ENCODE measurements around the gene GPR137. TPM values are rescaled to one million over a fixed set of nuclear protein-coding genes. Genes with fewer than 3 reads are reported as not detected.
A peak's percentile ranks its signal among the peaks of the same experiment; 100 is the strongest.

GPR137 gene
- total RNA-seq, 2 experiments from 2014 or later: 28.7 to 31.6 TPM

GRCh38 chr11:64256300-64256699 is 29.3 kb upstream of the GPR137 start:
- Mint-ChIP-seq H3K27ac (no peak overlapping the region), H3K4me1 (ENCODE audit: low read depth) (peaks cover 16% of the 10 kb centered on the region), H3K9me3 (no peaks in the 10 kb centered on the region), H3K36me3 (peaks cover 9% of the 10 kb centered on the region), H3K4me3 (no peak overlapping the region), H3K27me3 (no peaks in the 10 kb centered on the region)
- ChIA-PET CTCF (interaction anchor here (3.5 kb wide), 1 partner anchor 45 kb away, joined by 11 read pairs; the partner anchor contains the start of gene CATSPERZ), POLR2A (no interaction called here)
- no peak for DNase-seq
- intact Hi-C loops (cut with micrococcal nuclease): no loop called here

GRCh38 chr11:64258356-64258755 is 27.3 kb upstream of the GPR137 start:
- H3K36me3 Mint-ChIP-seq: peaks cover 15% of the 10 kb centered on the region
- ChIA-PET POLR2A (interaction anchor here (0.6 to 1.7 kb wide), 3 partner anchors 11 to 59 kb away, joined by 3 to 5 read pairs (median 3); partner anchors contain the start of gene TRMT112), CTCF (no interaction called here)
- no peaks in the 10 kb centered on the region for H3K27me3 Mint-ChIP-seq
- no peak overlapping the region for H3K4me3 Mint-ChIP-seq
- H3K27ac Mint-ChIP-seq: no peak overlapping the region
- peaks cover 8% of the 10 kb centered on the region for H3K4me1 Mint-ChIP-seq (ENCODE audit: low read depth)
- DNase-seq: no peak
- intact Hi-C loops (cut with micrococcal nuclease): no loop called here
- H3K9me3 Mint-ChIP-seq: no peaks in the 10 kb centered on the region

- Mint-ChIP-seq H3K27ac (no peak overlapping the region), H3K4me3 (no peak overlapping the region), H3K9me3 (no peaks in the 10 kb centered on the region), H3K4me1 (ENCODE audit: low read depth) (peaks cover 8% of the 10 kb centered on the region), H3K36me3 (peaks cover 15% of the 10 kb centered on the region), H3K27me3 (no peaks in the 10 kb centered on the region)
- ChIA-PET POLR2A (interaction anchor here (1.2 to 1.7 kb wide), 2 partner anchors 11 to 58 kb away, joined by 3 to 5 read pairs; partner anchors contain the start of gene TRMT112), CTCF (interaction anchor here (1.9 kb wide), 1 partner anchor 8 kb away, joined by 6 read pairs; the partner anchor contains the start of gene PLCB3)
- DNase-seq: no peak
- intact Hi-C loops (cut with micrococcal nuclease): no loop called here
Observed at GRCh38 chr11:64258946-64259532, 26.6 kb upstream of the GPR137 start.

- Mint-ChIP-seq H3K9me3 (no peaks in the 10 kb centered on the region), H3K36me3 (peaks cover 15% of the 10 kb centered on the region), H3K4me1 (ENCODE audit: low read depth) (peaks cover 8% of the 10 kb centered on the region), H3K27ac (peak overlapping the region; percentile 20), H3K4me3 (no peak overlapping the region), H3K27me3 (no peaks in the 10 kb centered on the region)
- intact Hi-C loops (cut with micrococcal nuclease): no loop called here
- ChIA-PET POLR2A (no interaction called here), CTCF (interaction anchor here (1.9 kb wide), 1 partner anchor 9 kb away, joined by 6 read pairs; the partner anchor contains the start of gene PLCB3)
- DNase-seq: no peak
Observed at GRCh38 chr11:64259533-64260067, 26.0 kb upstream of the GPR137 start.

GRCh38 chr11:64260147-64260708 is 25.4 kb upstream of the GPR137 start:
- Mint-ChIP-seq H3K9me3 (no peaks in the 10 kb centered on the region), H3K27me3 (no peaks in the 10 kb centered on the region), H3K27ac (peak overlapping the region; percentile 20), H3K36me3 (peaks cover 15% of the 10 kb centered on the region), H3K4me3 (no peak overlapping the region), H3K4me1 (ENCODE audit: low read depth) (peaks cover 8% of the 10 kb centered on the region)
- ChIA-PET POLR2A (no interaction called here), CTCF (interaction anchor here (0.8 to 1.9 kb wide), 2 partner anchors 10 to 314 kb away, joined by 3 to 6 read pairs; partner anchors contain the start of gene PLCB3)
- intact Hi-C loops (cut with micrococcal nuclease): no loop called here
- DNase-seq: no peak

GRCh38 chr11:64261556-64262080 is 24.0 kb upstream of the GPR137 start:
- ChIA-PET CTCF (interaction anchor here (0.9 to 1.1 kb wide), 2 partner anchors 39 to 57 kb away, joined by 3 read pairs; no protein-coding TSS in a partner anchor), POLR2A (no interaction called here)
- Mint-ChIP-seq H3K36me3 (peaks cover 15% of the 10 kb centered on the region), H3K4me3 (no peak overlapping the region), H3K27me3 (no peaks in the 10 kb centered on the region), H3K9me3 (no peaks in the 10 kb centered on the region), H3K27ac (no peak overlapping the region), H3K4me1 (ENCODE audit: low read depth) (peaks cover 8% of the 10 kb centered on the region)
- intact Hi-C loops (cut with micrococcal nuclease): no loop called here
- no peak for DNase-seq

- no peak overlapping the region for H3K27ac Mint-ChIP-seq
- H3K9me3 Mint-ChIP-seq: no peaks in the 10 kb centered on the region
- peaks cover 8% of the 10 kb centered on the region for H3K4me1 Mint-ChIP-seq (ENCODE audit: low read depth)
- H3K27me3 Mint-ChIP-seq: no peaks in the 10 kb centered on the region
- no peak overlapping the region for H3K4me3 Mint-ChIP-seq
- peaks cover 15% of the 10 kb centered on the region for H3K36me3 Mint-ChIP-seq
- ChIA-PET CTCF (interaction anchor here (0.9 to 1.5 kb wide), 3 partner anchors 16 to 58 kb away, joined by 3 read pairs; partner anchors contain the start of gene PPP1R14B), POLR2A (no interaction called here)
- intact Hi-C loops (cut with micrococcal nuclease): no loop called here
- DNase-seq: no peak
Observed at GRCh38 chr11:64262271-64263002, 23.2 kb upstream of the GPR137 start.

- H3K9me3 Mint-ChIP-seq: no peaks in the 10 kb centered on the region
- H3K27me3 Mint-ChIP-seq: no peaks in the 10 kb centered on the region
- DNase-seq: no peak
- peaks cover 12% of the 10 kb centered on the region for H3K4me1 Mint-ChIP-seq (ENCODE audit: low read depth)
- ChIA-PET CTCF (interaction anchor here (0.9 to 1.5 kb wide), 2 partner anchors 17 to 37 kb away, joined by 3 read pairs; partner anchors contain the start of genes CATSPERZ and PPP1R14B), POLR2A (interaction anchor here (0.8 kb wide), 1 partner anchor 9 kb away, joined by 3 read pairs; no protein-coding TSS in a partner anchor)
- H3K4me3 Mint-ChIP-seq: no peak overlapping the region
- H3K36me3 Mint-ChIP-seq: peaks cover 11% of the 10 kb centered on the region
- H3K27ac Mint-ChIP-seq: no peak overlapping the region
- intact Hi-C loops (cut with micrococcal nuclease): no loop called here
Observed at GRCh38 chr11:64263021-64263946, 22.4 kb upstream of the GPR137 start.

GRCh38 chr11:64263947-64264317 is 21.7 kb upstream of the GPR137 start:
- H3K9me3 Mint-ChIP-seq: no peaks in the 10 kb centered on the region
- no peak overlapping the region for H3K27ac Mint-ChIP-seq
- peaks cover 18% of the 10 kb centered on the region for H3K4me1 Mint-ChIP-seq (ENCODE audit: low read depth)
- peaks cover 13% of the 10 kb centered on the region for H3K36me3 Mint-ChIP-seq
- CTCF ChIA-PET: interaction anchor here (0.9 to 1.5 kb wide), 2 partner anchors 18 to 37 kb away, joined by 3 read pairs; partner anchors contain the start of genes CATSPERZ and PPP1R14B
- intact Hi-C loops (cut with micrococcal nuclease): no loop called here
- H3K4me3 Mint-ChIP-seq: no peak overlapping the region
- DNase-seq: no peak
- POLR2A ChIA-PET: interaction anchor here (0.8 kb wide), 1 partner anchor 9 kb away, joined by 3 read pairs; no protein-coding TSS in a partner anchor
- no peaks in the 10 kb centered on the region for H3K27me3 Mint-ChIP-seq

- Mint-ChIP-seq H3K9me3 (no peaks in the 10 kb centered on the region), H3K27me3 (no peaks in the 10 kb centered on the region), H3K4me1 (ENCODE audit: low read depth) (peaks cover 18% of the 10 kb centered on the region), H3K4me3 (no peak overlapping the region), H3K36me3 (peaks cover 12% of the 10 kb centered on the region), H3K27ac (no peak overlapping the region)
- ChIA-PET CTCF (interaction anchor here (0.9 to 1.9 kb wide), 3 partner anchors 14 to 36 kb away, joined by 3 to 7 read pairs (median 3); partner anchors contain the start of genes CATSPERZ, PLCB3 and PPP1R14B), POLR2A (interaction anchor here (0.8 kb wide), 1 partner anchor 10 kb away, joined by 3 read pairs; no protein-coding TSS in a partner anchor)
- no peak for DNase-seq
- intact Hi-C loops (cut with micrococcal nuclease): no loop called here
Observed at GRCh38 chr11:64264371-64264852, 21.2 kb upstream of the GPR137 start.

Data from activated CD4-positive, alpha-beta memory T cell treated with anti-CD3 and anti-CD28 coated beads for 36 hours (primary cell).